Ramos (cell line): ENCODE results near the gene IMPDH2.

Source experiments
- in situ Hi-C: fragments of 300-500 bp; cut with MboI; formaldehyde crosslinking; loops from one replicate; pipeline ENCODE4 v1.14.3; 2022; ENCODE audit warnings: low sequenced_read_pairs; ENCODE audit not compliant: unreplicated experiment

The IMPDH2 gene

GRCh38 chr3:49007068-49007770 is 22.0 kb downstream of the IMPDH2 start, which contains the start of gene WDR6:
Gene WDR6 (plus strand): TSS chr3:49007391. CDS start chr3:49007432, 41 bp downstream.
- in situ Hi-C loops: no loop called here

DNA sequence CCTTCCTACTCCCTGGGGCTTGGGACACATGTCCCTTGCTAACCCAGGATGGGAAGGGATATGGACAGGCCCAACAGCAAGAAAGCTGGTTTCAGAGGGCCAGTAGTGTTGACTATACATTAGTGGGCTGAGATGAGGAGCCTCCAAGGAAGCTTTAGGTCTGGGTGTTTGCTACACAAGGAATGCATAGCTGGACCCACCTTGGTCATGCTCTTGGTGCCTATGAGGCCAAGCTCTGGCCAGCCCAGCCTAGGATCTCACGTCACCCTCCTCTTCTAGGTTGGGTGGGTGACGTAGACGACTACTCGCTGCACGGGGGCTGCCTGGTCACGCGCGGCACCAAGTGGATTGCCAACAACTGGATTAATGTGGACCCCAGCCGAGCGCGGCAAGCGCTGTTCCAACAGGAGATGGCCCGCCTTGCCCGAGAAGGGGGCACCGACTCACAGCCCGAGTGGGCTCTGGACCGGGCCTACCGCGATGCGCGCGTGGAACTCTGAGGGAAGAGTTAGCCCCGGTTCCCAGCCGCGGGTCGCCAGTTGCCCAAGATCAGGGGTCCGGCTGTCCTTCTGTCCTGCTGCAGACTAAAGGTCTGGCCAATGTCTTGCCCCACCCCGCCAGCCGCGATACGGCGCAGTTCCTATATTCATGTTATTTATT is 22.7 kb downstream of the IMPDH2 start:
- in situ Hi-C loops: no loop called here

DNA sequence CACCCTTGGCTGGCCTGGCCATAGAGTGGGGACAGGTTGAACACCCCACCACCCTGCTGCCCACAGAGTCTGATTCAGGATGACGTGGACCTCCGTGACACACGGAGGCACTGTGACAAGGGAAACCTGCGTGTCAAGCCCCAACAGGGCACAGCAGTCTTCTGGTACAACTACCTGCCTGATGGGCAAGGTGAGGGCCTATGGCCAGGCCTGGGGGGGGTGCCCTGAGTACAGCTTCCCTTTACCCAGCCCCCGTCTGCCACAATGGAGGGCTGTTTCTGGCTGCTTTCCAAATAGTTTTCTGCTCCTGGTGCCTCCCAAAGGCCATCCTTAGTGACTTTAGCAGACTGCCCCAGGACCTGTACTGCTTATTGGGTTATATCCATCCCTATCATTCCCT is 23.2 kb downstream of the IMPDH2 start:
- in situ Hi-C loops: no loop called here

- in situ Hi-C loops: no loop called here
Observed at GRCh38 chr3:49005303-49005680, 23.9 kb downstream of the IMPDH2 start.

GRCh38 chr3:49004352-49005302 is 24.6 kb downstream of the IMPDH2 start:
- in situ Hi-C loops: no loop called here

DNA sequence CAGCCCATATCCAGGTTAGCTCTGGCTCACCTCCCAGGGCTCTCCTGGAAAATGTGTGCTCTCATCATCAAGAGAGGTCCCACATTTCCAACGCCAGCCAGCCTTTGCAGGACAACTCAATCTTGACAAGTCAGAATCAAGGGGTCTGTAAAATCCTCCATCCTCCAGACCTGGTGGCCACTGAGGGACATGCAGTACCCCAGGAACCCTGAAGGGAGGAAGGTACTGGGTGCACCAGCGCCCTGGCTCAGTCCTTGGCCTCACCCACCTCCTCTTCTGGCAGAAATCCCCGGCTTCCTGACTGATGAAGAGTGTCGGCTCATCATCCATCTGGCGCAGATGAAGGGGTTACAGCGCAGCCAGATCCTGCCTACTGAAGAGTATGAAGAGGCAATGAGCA is 28.0 kb downstream of the IMPDH2 start:
- in situ Hi-C loops: no loop called here

DNA sequence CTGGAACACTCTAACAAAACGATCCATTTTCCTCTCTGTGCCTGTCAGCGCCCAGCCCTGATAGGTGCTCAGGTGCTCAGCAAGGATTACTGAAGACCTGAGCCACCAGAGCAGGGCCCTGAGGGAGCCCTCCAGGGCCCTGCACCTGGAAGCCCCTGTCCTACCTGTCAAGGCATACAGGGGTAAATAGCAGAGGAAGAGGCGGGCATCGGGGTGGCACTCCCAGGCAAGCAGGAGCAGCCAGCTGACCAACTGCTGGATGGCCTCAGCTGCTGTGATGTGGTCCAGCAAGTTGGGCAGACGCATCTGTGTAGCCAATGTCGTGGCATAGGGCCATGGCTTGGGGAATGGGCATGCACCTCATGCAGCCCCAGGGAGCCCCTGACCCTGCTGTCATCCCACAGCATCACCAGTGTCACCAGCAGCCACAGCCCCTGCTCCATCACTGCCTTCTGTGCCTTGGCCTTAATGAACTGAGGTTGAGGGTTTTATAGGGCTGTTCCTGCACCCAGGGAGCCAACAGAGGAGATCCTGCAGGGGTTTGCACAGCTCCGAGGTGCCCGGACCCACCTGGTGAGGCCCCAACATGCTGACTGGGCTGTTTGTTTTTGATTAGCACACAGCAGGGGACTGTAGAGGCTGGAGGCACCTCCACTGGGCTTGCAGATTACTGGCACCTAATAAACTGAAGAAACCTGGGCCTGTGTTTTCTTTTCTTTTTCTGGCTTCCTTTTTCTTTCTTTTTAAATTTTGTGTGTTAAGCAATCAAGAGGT is 29.9 kb downstream of the IMPDH2 start:
- in situ Hi-C loops: no loop called here

GRCh38 chr3:48997714-48998637 is 31.2 kb downstream of the IMPDH2 start:
- in situ Hi-C loops: no loop called here

DNA sequence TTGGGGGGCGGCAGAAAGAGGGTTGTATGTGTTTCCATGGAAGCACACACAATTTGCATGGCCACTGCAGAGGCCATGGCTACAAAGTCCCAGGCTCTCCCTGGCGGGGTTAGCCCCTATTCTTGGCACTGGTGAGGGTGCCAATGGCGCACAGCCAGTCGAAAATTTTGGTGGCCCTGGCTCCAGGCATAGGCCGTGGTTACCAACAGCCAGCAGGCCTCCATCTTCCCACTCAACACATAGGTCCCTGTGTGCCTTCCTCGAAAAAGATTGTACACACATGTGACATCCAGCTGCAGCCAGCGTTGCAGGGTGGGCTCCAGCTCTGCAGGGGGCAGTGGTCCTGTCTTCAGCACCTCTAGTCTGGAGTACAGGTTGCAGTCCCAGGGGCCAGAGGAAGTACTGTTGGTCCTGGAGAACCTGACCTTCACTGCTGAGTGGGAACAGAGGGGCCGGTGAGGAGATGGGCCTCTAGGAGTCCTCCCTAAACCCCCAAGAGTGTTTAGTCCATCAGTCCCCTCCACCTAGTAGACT is 32.0 kb downstream of the IMPDH2 start:
- in situ Hi-C loops: no loop called here

DNA sequence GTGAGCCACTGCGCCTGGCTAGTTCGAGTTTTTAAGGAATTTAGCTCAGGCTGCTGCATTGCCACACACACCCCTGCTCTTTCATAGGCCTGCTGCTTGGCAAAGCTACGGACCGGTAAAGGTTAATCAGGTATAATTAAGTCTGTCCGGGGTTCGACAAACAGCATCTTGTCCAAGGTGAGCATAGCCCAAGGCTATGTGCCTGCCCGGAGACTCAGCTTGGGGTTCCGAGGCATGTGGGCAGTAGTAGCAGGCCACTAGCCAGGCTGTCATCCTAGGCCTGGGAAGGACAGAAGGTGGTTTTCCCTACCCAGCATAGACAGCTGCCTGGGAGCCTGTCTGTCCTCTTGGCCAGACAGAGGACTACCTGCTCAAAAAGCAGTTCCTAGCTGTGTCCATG is 32.6 kb downstream of the IMPDH2 start:
- in situ Hi-C loops: no loop called here

DNA sequence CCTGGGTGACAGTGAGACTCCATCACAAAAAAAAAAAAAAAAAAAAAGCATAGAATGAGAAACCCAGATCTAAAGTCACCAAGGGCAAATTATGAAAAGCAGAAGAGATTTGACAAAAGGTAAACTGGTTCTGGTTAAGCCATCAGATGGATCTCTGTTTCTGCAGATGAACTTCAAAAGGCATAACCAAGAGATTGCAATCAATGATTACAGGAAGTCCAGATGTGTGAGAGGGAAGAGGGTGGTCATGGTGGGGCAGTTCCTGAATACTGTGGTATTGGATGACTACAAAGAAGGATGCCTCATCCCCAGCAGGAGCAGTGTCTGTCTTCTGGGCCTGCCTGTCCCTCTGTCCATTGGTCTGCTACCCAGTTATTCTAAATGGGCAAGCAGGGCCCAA is 35.4 kb downstream of the IMPDH2 start:
- in situ Hi-C loops: no loop called here

DNA sequence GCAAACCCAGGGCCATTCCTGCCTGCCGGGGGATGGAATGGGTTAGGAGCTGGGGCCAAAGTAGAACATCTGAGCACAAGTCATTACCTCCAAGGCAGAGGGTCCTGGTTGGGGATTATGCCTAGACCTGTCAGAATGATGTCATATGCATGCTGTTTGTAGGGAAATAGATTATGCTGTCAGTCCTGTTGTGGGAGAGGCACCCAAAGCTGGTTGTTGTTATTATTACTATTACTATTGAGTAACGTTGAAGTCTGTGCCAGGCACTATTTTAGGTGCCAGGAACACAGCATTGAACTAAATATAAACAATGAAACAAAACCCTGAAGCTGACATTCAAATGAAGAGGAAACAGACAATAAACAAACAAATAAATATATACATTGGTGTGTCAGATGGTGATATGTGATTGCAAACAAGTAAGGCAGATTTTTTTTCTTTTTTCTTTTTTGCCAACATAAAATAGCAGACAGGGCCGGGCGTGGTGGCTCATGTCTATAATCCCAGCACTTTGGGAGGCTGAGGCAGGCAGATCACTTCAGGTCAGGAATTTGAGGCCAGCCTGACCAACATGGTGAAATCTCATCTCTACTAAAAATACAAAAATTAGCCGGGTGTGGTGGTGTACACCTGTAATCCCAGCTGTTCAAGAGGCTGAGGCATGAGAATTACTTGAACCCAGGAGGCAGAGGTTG is 37.2 kb downstream of the IMPDH2 start:
- in situ Hi-C loops: no loop called here

DNA sequence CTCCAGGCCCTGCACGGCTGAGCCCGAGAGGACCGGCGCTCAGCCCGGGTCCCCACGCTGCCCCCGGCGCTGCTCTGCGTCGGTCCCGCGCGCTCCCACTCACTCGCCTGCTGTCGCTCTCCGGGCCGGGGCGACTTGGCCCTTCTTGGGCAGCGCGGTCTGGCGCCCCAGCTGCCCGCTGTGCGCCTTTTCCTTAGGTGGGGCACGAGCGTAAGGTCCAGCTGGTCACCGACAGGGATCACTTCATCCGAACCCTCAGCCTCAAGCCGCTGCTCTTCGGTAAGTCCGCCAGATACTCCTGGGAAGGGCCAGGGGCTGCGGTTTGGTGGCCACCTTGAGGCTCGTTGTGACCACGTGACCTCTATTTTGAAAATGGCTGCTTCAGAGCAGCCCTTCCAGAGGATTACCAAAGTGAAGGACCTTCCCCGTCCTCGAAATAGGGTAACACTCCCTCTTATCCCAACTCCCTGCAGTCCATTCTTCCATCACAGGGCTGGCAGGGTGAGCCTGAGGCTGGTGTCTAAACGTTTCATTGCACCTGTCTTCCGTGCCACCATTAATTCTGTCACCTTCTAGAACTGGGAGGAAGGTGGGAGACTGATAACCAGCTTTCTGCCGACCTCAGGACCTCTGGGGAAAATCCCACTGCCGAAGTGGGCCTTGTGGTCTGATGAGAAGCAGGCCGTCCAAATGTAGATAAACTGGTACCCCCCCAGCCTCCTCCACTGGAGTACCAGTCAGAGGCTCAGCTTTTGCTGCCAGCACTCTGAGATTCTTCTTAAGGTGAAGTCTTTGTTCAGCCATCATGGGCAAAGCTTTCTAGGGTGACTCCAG is 38.3 kb downstream of the IMPDH2 start:
- in situ Hi-C loops: no loop called here

DNA sequence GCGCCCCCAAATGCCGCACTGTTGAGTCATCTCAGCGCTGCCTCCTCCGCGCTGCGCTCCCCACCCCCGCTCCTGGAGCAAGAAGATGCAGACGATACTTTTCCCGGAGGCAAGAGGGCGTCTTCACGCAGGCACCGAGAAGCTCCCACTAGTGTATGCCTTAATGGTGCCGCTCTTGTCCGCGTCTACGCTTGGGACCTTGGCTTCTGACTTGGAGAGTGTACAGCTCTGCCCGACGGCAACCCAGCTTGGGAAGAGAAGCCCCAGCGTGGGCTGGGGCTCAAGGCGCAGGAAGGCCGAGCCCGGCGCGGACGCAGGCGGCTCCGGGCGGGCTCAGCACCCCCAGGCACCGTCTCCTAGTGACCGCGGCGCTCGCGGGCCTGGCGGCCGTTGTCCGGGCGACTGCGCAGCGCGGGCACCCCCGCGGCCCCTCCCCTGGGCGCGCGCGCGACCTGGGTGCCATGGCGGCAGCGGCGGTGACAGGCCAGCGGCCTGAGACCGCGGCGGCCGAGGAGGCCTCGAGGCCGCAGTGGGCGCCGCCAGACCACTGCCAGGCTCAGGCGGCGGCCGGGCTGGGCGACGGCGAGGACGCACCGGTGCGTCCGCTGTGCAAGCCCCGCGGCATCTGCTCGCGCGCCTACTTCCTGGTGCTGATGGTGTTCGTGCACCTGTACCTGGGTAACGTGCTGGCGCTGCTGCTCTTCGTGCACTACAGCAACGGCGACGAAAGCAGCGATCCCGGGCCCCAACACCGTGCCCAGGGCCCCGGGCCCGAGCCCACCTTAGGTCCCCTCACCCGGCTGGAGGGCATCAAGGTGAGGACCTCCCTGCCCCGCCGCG is 39.2 kb downstream of the IMPDH2 start, which contains the start of gene P4HTM:
TSS of gene P4HTM (plus strand) at position 446 of the 840 bp plus-strand sequence. CDS start at position 462, 16 bp downstream.
- in situ Hi-C loops: no loop called here

- in situ Hi-C loops: no loop called here
Observed at GRCh38 chr3:48989126-48989795, 39.9 kb downstream of the IMPDH2 start.

- in situ Hi-C loops: no loop called here
Observed at GRCh38 chr3:48985831-48986376, 43.3 kb downstream of the IMPDH2 start.
